Common myeloid progenitor, CD34-positive (primary cell): Measurements from ENCODE around the gene CBX7.

Experiments
- CTCF ChIA-PET: fragments of 350-600 bp; sonication (Branson Sonifier 250); formaldehyde crosslinking; loops from one replicate; lab custom pipeline; 2021; ENCODE audit warnings: antibody characterized with exemption; lab: Charles Lee
- POLR2A ChIA-PET: fragments of 350-600 bp; sonication (Branson Sonifier 250); formaldehyde crosslinking; loops from one replicate; lab custom pipeline; 2021; ENCODE audit warnings: antibody characterized with exemption; lab: Charles Lee
- DNase-seq, 3 donors: peaks; one replicate each; pipeline versions ENCODE4 v3.0.0 to v3.0.0-alpha.2; 2013
- H3K27ac ChIP-seq, 2 experiments: 1 replicate in 1 of 2; 2 replicates in 1 of 2; pipeline ENCODE4 v1.7.0; 2013; ENCODE audit warnings: inconsistent platforms in 2 of 2, low read length in 2 of 2, mild to moderate bottlenecking in 2 of 2, low read depth in 1 of 2, moderate library complexity in 1 of 2; ENCODE audit not compliant: severe bottlenecking in 2 of 2, insufficient read depth in 1 of 2, poor library complexity in 1 of 2
- H3K27me3 ChIP-seq, 5 experiments: replicated peaks in 2 of 5; 1 replicate in 3 of 5; 2 replicates in 2 of 5; pipeline versions ENCODE4 v1.6.1 to v1.7.0; 2013; ENCODE audit warnings: low read length in 4 of 5, mild to moderate bottlenecking in 2 of 5, moderate library complexity in 2 of 5, inconsistent platforms in 1 of 5; ENCODE audit not compliant: insufficient read depth in 5 of 5, control insufficient read depth in 4 of 5
- H3K36me3 ChIP-seq, 4 experiments: 1 replicate in 2 of 4; 2 replicates in 2 of 4; pipeline versions ENCODE4 v1.6.1 to v1.7.0; 2013; ENCODE audit warnings: low read length in 3 of 4, control low read depth in 1 of 4, mild to moderate bottlenecking in 1 of 4; ENCODE audit not compliant: control insufficient read depth in 4 of 4, insufficient read depth in 4 of 4
- H3K4me1 ChIP-seq, 4 experiments: 1 replicate in 3 of 4; 2 replicates in 1 of 4; pipeline versions ENCODE4 v1.6.1 to v1.7.1; 2013; ENCODE audit warnings: low read length in 3 of 4, mild to moderate bottlenecking in 3 of 4, control low read depth in 1 of 4, inconsistent platforms in 1 of 4, moderate library complexity in 1 of 4; ENCODE audit not compliant: control insufficient read depth in 4 of 4, insufficient read depth in 4 of 4; ENCODE audit errors: control extremely low read depth in 1 of 4
- H3K4me3 ChIP-seq, 7 experiments: 1 replicate in 4 of 7; 2 replicates in 3 of 7; pipeline versions ENCODE4 v1.5.1 to v1.7.0; 2013; ENCODE audit warnings: mild to moderate bottlenecking in 7 of 7, low read length in 6 of 7, moderate library complexity in 6 of 7, inconsistent platforms in 2 of 7, low read depth in 2 of 7, control low read depth in 1 of 7; ENCODE audit not compliant: insufficient read depth in 4 of 7, control insufficient read depth in 1 of 7; ENCODE audit errors: extremely low read depth in 1 of 7
- H3K9me3 ChIP-seq, 5 experiments: 1 replicate in 4 of 5; 2 replicates in 1 of 5; pipeline versions ENCODE4 v1.6.1 to v1.7.1; 2013; ENCODE audit warnings: low read length in 4 of 5, mild to moderate bottlenecking in 2 of 5, inconsistent platforms in 1 of 5, low read depth in 1 of 5, moderate library complexity in 1 of 5; ENCODE audit not compliant: control insufficient read depth in 4 of 5, insufficient read depth in 2 of 5; ENCODE audit errors: control extremely low read depth in 1 of 5
- WGBS: methylation state at CpG from one replicate; pipeline ENCODE4 v1.1.5; 2013; ENCODE audit not compliant: insufficient coverage; 5-methylcytosine and 5-hydroxymethylcytosine counted together

The CBX7 gene

GRCh38 chr22:39094717-39095389 is 57.6 kb downstream of the CBX7 start:
- H3K27me3 ChIP-seq: no peaks in the 10 kb centered on the region
- H3K4me3 ChIP-seq: no peak overlapping the region
- no peak for DNase-seq
- peaks cover 0 to 30% (median 13%) of the 10 kb centered on the region in 4 experiments for H3K4me1 ChIP-seq
- no peaks in the 10 kb centered on the region for H3K9me3 ChIP-seq
- ChIA-PET CTCF (no interaction called here), POLR2A (no interaction called here)
- no peak overlapping the region for H3K27ac ChIP-seq
- 92% methylated on average over 12 of the region's 14 CpGs for WGBS
- H3K36me3 ChIP-seq: no peaks in the 10 kb centered on the region

GRCh38 chr22:39092111-39092862 is 60.2 kb downstream of the CBX7 start:
- 64% methylated on average over 8 of the region's 8 CpGs for WGBS
- Histone ChIP-seq H3K4me1 (peaks cover 0 to 24% (median 10%) of the 10 kb centered on the region in 4 experiments), H3K36me3 (no peaks in the 10 kb centered on the region), H3K27me3 (no peaks in the 10 kb centered on the region), H3K27ac (no peak overlapping the region), H3K9me3 (no peaks in the 10 kb centered on the region), H3K4me3 (no peak overlapping the region)
- ChIA-PET CTCF (no interaction called here), POLR2A (no interaction called here)
- no peak for DNase-seq

- H3K27ac ChIP-seq: no peak overlapping the region
- no peaks in the 10 kb centered on the region for H3K9me3 ChIP-seq
- no peaks in the 10 kb centered on the region for H3K27me3 ChIP-seq
- H3K4me3 ChIP-seq: no peak overlapping the region
- over 99% methylated on average over 16 of the region's 23 CpGs for WGBS
- no peak for DNase-seq
- ChIA-PET CTCF (no interaction called here), POLR2A (no interaction called here)
- H3K36me3 ChIP-seq: peaks cover 0 to 1% (median 0%) of the 10 kb centered on the region in 4 experiments
- peaks cover 0 to 17% (median 4%) of the 10 kb centered on the region in 4 experiments for H3K4me1 ChIP-seq
Observed at GRCh38 chr22:39091126-39092081, 61.1 kb downstream of the CBX7 start.

GRCh38 chr22:39090426-39091064 is 61.9 kb downstream of the CBX7 start:
- no peak overlapping the region for H3K4me3 ChIP-seq
- peak in 2 of 3 donors; percentile 39 to 56 for DNase-seq
- peaks cover 0 to 5% (median 2%) of the 10 kb centered on the region in 4 experiments for H3K36me3 ChIP-seq
- CTCF ChIA-PET: no interaction called here
- H3K27me3 ChIP-seq: no peaks in the 10 kb centered on the region
- POLR2A ChIA-PET: no interaction called here
- H3K9me3 ChIP-seq: no peaks in the 10 kb centered on the region
- H3K4me1 ChIP-seq: peaks cover 0 to 17% (median 4%) of the 10 kb centered on the region in 4 experiments
- no peak overlapping the region for H3K27ac ChIP-seq
- 64% methylated on average over 15 of the region's 15 CpGs for WGBS

- Histone ChIP-seq H3K27me3 (no peaks in the 10 kb centered on the region), H3K36me3 (peaks cover 0 to 5% (median 2%) of the 10 kb centered on the region in 4 experiments), H3K4me3 (no peak overlapping the region), H3K9me3 (no peaks in the 10 kb centered on the region), H3K4me1 (peaks cover 0 to 17% (median 4%) of the 10 kb centered on the region in 4 experiments), H3K27ac (no peak overlapping the region)
- ChIA-PET POLR2A (no interaction called here), CTCF (no interaction called here)
- WGBS: 92% methylated on average over 5 of the region's 6 CpGs
- no peak for DNase-seq
Observed at GRCh38 chr22:39089928-39090327, 62.6 kb downstream of the CBX7 start.

- no peak overlapping the region for H3K4me3 ChIP-seq
- CTCF ChIA-PET: interaction anchor here (0.6 to 1.0 kb wide), 3 partner anchors 10 to 126 kb away, joined by 3 to 4 read pairs (median 3); no protein-coding TSS in a partner anchor
- H3K9me3 ChIP-seq: no peaks in the 10 kb centered on the region
- H3K27ac ChIP-seq: no peak overlapping the region
- POLR2A ChIA-PET: interaction anchor here (0.7 kb wide), 1 partner anchor 106 kb away, joined by 3 read pairs; the partner anchor contains the start of gene APOBEC3B
- peaks cover 0 to 7% (median 2%) of the 10 kb centered on the region in 4 experiments for H3K36me3 ChIP-seq
- H3K27me3 ChIP-seq: no peaks in the 10 kb centered on the region
- no peak for DNase-seq
- peaks cover 0 to 17% (median 4%) of the 10 kb centered on the region in 4 experiments for H3K4me1 ChIP-seq
- WGBS: 100% methylated on average over 3 of the region's 5 CpGs
Observed at GRCh38 chr22:39088685-39089032, 63.8 kb downstream of the CBX7 start.
